GM19372 (cell line): Measurements from ENCODE around the gene PACRG.

Experiments
- ATAC-seq: cut with Tn5 transposase; IDR thresholded peaks from one replicate; pipeline ENCODE4 v1.9.1; 2021; ENCODE audit warnings: mild to moderate bottlenecking, low read depth, moderate library complexity; ENCODE audit not compliant: unreplicated experiment

The PACRG gene

GRCh38 chr6:163063561-163063960 lies 335.8 kb downstream of the PACRG start:
- no peak for ATAC-seq

GRCh38 chr6:163064397-163064796 lies 336.6 kb downstream of the PACRG start:
- ATAC-seq: no peak

- ATAC-seq: no peak
Observed at GRCh38 chr6:163066200-163066599, 338.4 kb downstream of the PACRG start.

GRCh38 chr6:163077134-163077533 lies 349.4 kb downstream of the PACRG start:
- ATAC-seq: no peak

GRCh38 chr6:163078712-163079111 lies 350.9 kb downstream of the PACRG start:
- ATAC-seq: no peak

DNA sequence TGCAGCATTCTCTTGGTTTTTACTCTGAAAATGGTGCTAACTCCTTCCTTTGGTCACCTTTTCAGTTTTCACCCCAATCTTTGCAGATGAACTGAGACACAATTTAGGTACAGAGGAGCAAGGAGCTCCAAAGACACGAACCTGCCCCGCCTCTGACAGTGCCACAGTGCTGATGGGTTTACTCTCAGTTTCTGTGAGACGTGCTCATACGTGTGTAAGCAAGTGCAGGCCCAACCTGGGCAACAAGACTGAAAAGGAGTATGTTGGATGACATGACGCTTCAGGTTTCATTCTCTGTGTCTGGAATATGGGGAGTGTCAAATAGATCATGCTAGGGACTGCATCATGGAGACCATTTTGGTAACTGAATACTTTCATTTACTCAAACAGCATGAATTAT lies 352.5 kb downstream of the PACRG start:
- ATAC-seq: no peak

DNA sequence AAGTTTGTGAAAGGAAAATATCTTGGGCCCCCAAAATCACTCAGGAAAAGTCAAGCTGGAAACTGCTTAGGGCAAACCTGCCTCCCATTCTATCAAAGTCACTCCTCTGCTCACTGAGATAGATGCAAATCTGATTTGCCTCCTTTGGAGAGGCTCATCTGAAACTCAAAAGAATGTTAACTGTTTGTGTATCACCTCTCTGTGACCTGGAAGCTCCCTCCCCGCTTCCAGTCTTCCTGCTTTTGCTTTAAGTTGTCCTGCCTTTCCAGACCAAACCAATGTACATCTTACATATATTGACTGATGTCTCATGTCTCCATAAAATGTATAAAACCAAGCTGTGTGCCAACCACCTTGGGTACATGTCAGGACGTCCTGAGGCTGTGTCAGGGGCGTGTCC lies 355.4 kb downstream of the PACRG start:
- ATAC-seq: no peak

GRCh38 chr6:163085426-163085825 lies 357.7 kb downstream of the PACRG start:
- no peak for ATAC-seq

- ATAC-seq: no peak
Observed at GRCh38 chr6:163085861-163086623, 358.3 kb downstream of the PACRG start.

DNA sequence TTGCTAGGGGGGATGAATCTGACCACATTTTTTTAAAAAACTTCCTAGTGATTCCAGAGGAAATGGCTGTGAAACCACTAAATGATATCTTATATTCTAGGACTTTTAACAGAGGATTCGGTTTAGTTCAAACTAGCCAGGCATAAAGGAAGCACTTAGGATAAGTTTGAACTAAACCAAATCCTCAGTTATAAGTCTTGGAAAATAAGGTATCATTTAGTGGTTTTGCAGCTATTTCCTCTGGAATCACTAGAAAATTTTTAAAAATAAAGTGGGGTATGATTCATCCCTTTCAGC lies 358.8 kb downstream of the PACRG start:
- no peak for ATAC-seq

DNA sequence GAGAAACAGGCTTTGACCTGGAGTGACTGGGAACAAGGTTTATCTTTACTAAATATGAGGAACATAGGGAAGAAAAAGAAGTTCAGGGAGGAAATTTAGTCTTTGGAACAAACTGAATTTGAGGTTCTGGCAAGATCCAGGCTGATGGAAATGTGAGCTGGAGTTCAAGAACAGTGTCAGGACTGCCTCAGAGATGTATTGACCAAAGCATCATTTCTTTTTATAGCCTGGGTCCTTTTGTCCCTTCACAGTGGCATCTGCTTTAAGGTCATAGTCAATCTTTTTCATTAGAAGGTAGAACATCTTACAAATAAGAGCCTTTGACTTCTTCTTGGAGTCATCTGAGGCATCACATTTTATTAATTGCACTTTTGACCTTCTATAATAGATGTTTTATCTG lies 360.2 kb downstream of the PACRG start:
- ATAC-seq: no peak

- no peak for ATAC-seq
Observed at GRCh38 chr6:163092876-163093275, 365.1 kb downstream of the PACRG start.

DNA sequence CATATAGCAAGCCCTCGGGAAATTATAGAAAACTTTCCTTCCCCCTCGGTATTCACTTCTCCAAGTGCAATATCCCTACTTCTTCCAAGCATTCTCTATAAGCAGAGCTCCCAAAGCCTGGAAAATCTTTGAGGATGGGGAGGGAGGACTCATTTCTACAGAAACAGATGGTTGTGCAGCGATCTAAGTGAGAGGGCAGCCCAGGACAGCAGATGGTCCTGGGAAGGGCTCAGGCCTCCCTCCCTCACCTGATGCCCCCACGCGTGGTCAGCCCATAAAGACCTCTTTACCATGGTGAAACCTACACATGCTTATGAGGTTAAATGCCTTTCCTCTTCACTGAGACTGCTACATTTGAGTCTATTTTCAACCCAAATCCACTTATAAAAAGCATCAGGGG lies 367.1 kb downstream of the PACRG start:
- no peak for ATAC-seq

- no peak for ATAC-seq
Observed at GRCh38 chr6:163095401-163095800, 367.6 kb downstream of the PACRG start.

GRCh38 chr6:163098827-163099479 lies 371.2 kb downstream of the PACRG start:
- no peak for ATAC-seq

GRCh38 chr6:163099621-163100171 lies 371.9 kb downstream of the PACRG start:
- ATAC-seq: no peak

DNA sequence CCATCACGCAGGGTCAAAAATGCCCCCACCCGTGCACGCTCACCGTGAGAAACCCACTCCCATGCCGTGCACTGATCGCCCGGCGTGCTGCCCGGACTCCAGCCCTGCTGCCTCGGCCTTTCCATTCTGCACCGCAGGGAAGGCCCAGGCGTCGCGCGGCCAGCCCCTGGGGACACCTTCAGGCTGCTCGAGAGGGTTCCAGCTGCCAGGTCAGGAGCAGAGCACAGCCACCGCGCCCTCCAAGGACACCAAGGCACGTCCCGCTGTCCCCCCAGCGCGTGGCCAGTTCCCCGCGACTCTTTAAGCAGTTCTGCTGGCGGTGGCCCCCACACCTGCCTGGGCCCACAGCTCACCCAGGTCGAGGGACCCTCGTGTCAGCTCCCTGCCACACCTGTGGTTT lies 372.5 kb downstream of the PACRG start:
- ATAC-seq: no peak

- ATAC-seq: no peak
Observed at GRCh38 chr6:163113358-163113962, 385.7 kb downstream of the PACRG start.

DNA sequence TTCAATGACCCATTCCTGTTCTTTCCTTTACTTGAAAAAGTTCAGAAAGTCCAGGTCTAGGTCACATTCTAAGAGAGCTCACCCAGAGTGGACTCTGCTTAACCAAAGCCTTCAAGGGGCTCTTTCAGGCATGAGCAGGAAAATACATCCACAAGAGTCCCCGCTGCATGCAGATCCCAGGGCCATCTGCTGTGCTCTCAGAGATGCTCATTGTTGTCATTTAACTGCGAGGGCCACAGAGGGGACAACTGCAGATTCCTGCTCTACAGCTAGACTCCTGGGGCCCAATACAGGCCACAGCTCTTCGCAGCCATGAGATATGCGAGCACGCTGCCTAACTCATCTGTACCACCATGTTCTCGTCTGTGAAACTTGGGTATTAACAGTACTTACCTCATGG lies 391.2 kb downstream of the PACRG start:
- no peak for ATAC-seq

GRCh38 chr6:163120223-163120622 lies 392.4 kb downstream of the PACRG start:
- no peak for ATAC-seq

DNA sequence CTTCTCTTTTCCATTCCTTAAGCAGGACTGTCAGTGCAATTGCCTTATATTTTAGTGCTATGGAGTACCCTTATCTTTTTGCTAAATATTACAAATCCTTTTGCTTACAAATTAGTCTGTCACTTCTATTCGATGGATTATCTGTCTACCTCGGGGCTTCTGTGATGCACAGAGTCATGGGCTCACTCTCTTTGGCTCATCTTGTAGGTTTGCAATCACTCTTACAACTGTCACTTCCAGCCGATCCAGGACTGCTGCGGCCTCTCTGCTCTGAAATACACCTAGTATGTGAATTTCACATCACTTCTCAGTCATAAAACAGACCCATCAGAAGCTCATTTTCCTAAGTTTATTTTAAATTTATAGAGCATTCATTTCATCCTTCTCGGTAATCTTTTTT lies 393.5 kb downstream of the PACRG start:
- ATAC-seq: no peak

DNA sequence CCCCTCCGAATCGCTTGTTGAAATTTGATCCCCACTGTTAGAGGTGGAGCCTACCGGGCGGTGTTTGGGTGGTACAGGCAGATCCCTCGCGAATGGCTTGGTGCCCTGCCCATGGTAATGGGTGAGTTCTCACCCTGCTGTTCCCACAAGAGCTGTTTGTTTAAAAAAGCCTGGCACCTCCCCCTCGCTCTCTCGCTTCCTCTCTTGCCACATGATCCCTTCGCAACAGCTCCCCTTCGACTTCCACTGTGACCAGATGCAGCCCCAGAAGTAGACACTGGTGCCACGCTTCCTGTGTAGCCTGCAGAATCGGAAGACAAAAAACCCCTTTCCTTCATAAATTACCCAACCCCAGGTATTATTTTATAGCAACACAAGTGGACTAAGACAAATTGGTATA lies 394.6 kb downstream of the PACRG start:
- no peak for ATAC-seq
